Psoas muscle (tissue), 8 donors: ENCODE results near the gene DMAC1. TPM values are rescaled to one million over a fixed set of nuclear protein-coding genes. Genes with fewer than 3 reads are reported as not detected.

ENCODE experiments used
- ATAC-seq, 4 donors: fragments of 200-7000 bp; cut with Tn5 transposase; one replicate each; pipeline ENCODE4 v1.9.1; 2020; ENCODE audit warnings: moderate library complexity in 3 of 4, mild to moderate bottlenecking in 2 of 4
- DNase-seq, 2 donors: peaks; one replicate each; pipeline ENCODE4 v3.0.0-alpha.2; 2020
- H3K27ac ChIP-seq: fragments of 200-600 bp; one replicate; pipeline ENCODE4 v1.8.0; 2022
- H3K27me3 ChIP-seq, 3 donors: fragments of 200-600 bp in 1 of 3; one replicate each; pipeline versions ENCODE4 v1.6.1 to v1.8.0; 2013 to 2022; ENCODE audit warnings: low read length in 2 of 3, mild to moderate bottlenecking in 2 of 3, moderate library complexity in 1 of 3; ENCODE audit not compliant: insufficient read depth in 3 of 3
- H3K36me3 ChIP-seq, 2 donors: fragments of 200-600 bp in 1 of 2; one replicate each; pipeline versions ENCODE4 v1.6.1 to v1.8.0; 2013 to 2022; ENCODE audit warnings: low read depth in 1 of 2, mild to moderate bottlenecking in 1 of 2, moderate library complexity in 1 of 2; ENCODE audit not compliant: insufficient read depth in 1 of 2
- H3K4me1 ChIP-seq: fragments of 200-600 bp; one replicate; pipeline ENCODE4 v1.8.0; 2022
- H3K4me3 ChIP-seq: fragments of 200-600 bp; one replicate; pipeline ENCODE4 v1.8.0; 2022; ENCODE audit warnings: mild to moderate bottlenecking
- H3K9me3 ChIP-seq: fragments of 200-600 bp; one replicate; pipeline ENCODE4 v1.8.0; 2022
- CTCF ChIP-seq: fragments of 200-600 bp; IDR thresholded peaks from one replicate; pipeline ENCODE4 v1.8.0; 2022; ENCODE audit warnings: antibody characterized with exemption
- WGBS, 3 donors: extraction: QIAGEN DNeasy Blood & Tissue Kit; methylation state at CpG; one replicate each; pipeline versions ENCODE4 v1.1.6 to v1.1.7; 2013; 5-methylcytosine and 5-hydroxymethylcytosine counted together
- intact Hi-C, 2 donors: fragments of 100-400 bp; cut with DNase I; formaldehyde crosslinking; loops; one replicate each; pipeline versions ENCODE4 v1.11.0 to v1.14.2; 2022
- polyA plus RNA-seq, 3 donors: library from polyadenylated mRNA; stranded (reverse); fragments of 200-250 nt; gene quantifications; one replicate each; pipeline ENCODE4 v1.2.3, GENCODE V29; 2013
- total RNA-seq, 4 donors: library from RNA; stranded (reverse); fragmentation: NEBNext Ultra II Directional in 2 of 4; extraction: Animal tissue kit (Norgen Biotek cat#: 25700) in 2 of 4; gene quantifications; one replicate each; pipeline versions ENCODE4 v1.2.1 to v1.2.4, GENCODE V29; 2021 to 2023
- donor health status: healthy with polysubstance abuse.
- donor health status: DM: no; HTN: no; CAD: no; lungs with moderate emphysema.
- donor health status: Bipolar disorder and iron deficiency.
- donor health status: healthy.
- donor health status: DM: yes; HTN: yes; CAD: no.
- donor health status: DM: no; HTN: no; CAD: no.
- donor health status: DM: no; HTN: no; CAD: no.
- donor health status: DM: yes; HTN: yes; CAD: no.

Gene DMAC1
- total and polyA plus RNA-seq, 7 donors = 17.9 to 125 (median 86.5) TPM

- Histone ChIP-seq H3K9me3 (no peaks in the 10 kb centered on the region), H3K4me3 (no peak overlapping the region), H3K27me3 (no peaks in the 10 kb centered on the region), H3K27ac (no peak overlapping the region), H3K36me3 (peaks cover 6 to 69% of the 10 kb centered on the region in 2 donors), H3K4me1 (no peaks in the 10 kb centered on the region)
- TF ChIP-seq CTCF = no peak
- 64 to 66% (median 65%) methylated on average over 12 of the region's 12 CpGs for WGBS, 3 donors
- intact Hi-C loops = no loop called here
- peak in 2 of 4 donors; percentile 28 to 40 for ATAC-seq
- DNase-seq = no peak
Measured at GRCh38 chr9:7790022-7790818, 9.4 kb downstream of the DMAC1 start.

- no peak for TF ChIP-seq CTCF
- no peak for DNase-seq
- intact Hi-C loops = no loop called here
Measured at GRCh38 chr9:7788772-7789171, 10.8 kb downstream of the DMAC1 start.

GRCh38 chr9:7785813-7786212 is 13.8 kb downstream of the DMAC1 start:
- no peaks in the 10 kb centered on the region for H3K4me1 ChIP-seq
- no peaks in the 10 kb centered on the region for H3K27me3 ChIP-seq
- no peak for DNase-seq
- no peak overlapping the region for H3K27ac ChIP-seq
- peaks cover 0 to 34% of the 10 kb centered on the region in 2 donors for H3K36me3 ChIP-seq
- H3K9me3 ChIP-seq = no peaks in the 10 kb centered on the region
- WGBS, 3 donors = 78 to 93% (median 92%) methylated on average over 3 of the region's 3 CpGs
- intact Hi-C loops = no loop called here
- no peak overlapping the region for H3K4me3 ChIP-seq
- ATAC-seq = no peak
- no peak for TF ChIP-seq CTCF

More at GRCh38 chr9:7788772-7789171, 10.8 kb downstream of the DMAC1 start:
- 76 to 82% (median 77%) methylated on average over 3 of the region's 3 CpGs for WGBS, 3 donors
- peaks cover 6 to 55% of the 10 kb centered on the region in 2 donors for H3K36me3 ChIP-seq
- H3K9me3 ChIP-seq = no peaks in the 10 kb centered on the region
- no peak overlapping the region for H3K27ac ChIP-seq
- no peaks in the 10 kb centered on the region for H3K27me3 ChIP-seq
- H3K4me1 ChIP-seq = no peaks in the 10 kb centered on the region
- ATAC-seq = no peak
- H3K4me3 ChIP-seq = no peak overlapping the region

GRCh38 chr9:7784472-7784871 is 15.1 kb downstream of the DMAC1 start:
- no peak for ATAC-seq
- TF ChIP-seq CTCF = no peak
- no peak overlapping the region for H3K27ac ChIP-seq
- WGBS, 3 donors = 80 to 92% (median 84%) methylated on average over 6 of the region's 6 CpGs
- no peak overlapping the region for H3K4me3 ChIP-seq
- no peaks in the 10 kb centered on the region for H3K4me1 ChIP-seq
- no peak for DNase-seq
- H3K27me3 ChIP-seq = no peaks in the 10 kb centered on the region
- peaks cover 0 to 34% of the 10 kb centered on the region in 2 donors for H3K36me3 ChIP-seq
- no peaks in the 10 kb centered on the region for H3K9me3 ChIP-seq
- intact Hi-C loops = no loop called here
